ENCODE results near the gene MTHFD2. TPM values are rescaled to one million over a fixed set of nuclear protein-coding genes. Genes with fewer than 3 reads are reported as not detected.
A peak's percentile ranks its signal among the peaks of the same experiment; 100 is the strongest.

Gene MTHFD2
- total RNA-seq, 3 donors from 2014 or later (not counting 1 experiment from before 2014, with no cell fraction given): 28.7 to 41.1 (median 40.5) TPM

DNA sequence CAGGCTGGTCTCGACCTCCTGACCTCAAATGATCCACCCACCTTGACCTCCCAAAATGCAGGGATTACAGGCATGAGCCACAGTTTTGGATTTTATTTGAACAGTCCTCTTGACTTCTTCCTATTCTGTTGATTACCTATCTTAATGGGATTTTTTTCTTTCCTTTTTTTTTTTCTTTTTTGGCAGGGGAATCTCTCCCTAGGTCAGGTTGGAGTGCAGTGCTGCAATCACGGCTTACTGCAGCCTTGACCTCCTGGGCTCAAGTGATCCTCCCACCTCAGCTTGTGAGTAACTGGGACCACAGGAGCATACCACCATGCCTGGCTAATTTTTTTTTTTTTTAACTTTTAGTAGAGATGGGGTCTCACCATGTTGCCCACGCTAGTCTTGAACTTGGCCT is 2.8 kb downstream of the MTHFD2 start:
- Histone ChIP-seq H3K4me1 (ENCODE audit: control insufficient read depth, insufficient read depth, low read length) (peaks cover 33% of the 10 kb centered on the region), H3K27ac (ENCODE audit: low read length) (no peak overlapping the region), H3K4me3 (ENCODE audit: low read length) (no peak overlapping the region), H3K9me3 (ENCODE audit: control insufficient read depth, insufficient read depth, low read length) (no peaks in the 10 kb centered on the region), H3K27me3 (ENCODE audit: control insufficient read depth, insufficient read depth, low read length) (no peaks in the 10 kb centered on the region), H3K36me3 (ENCODE audit: control insufficient read depth, insufficient read depth, low read length) (no peaks in the 10 kb centered on the region)
- TF ChIP-seq, protein P1, sequence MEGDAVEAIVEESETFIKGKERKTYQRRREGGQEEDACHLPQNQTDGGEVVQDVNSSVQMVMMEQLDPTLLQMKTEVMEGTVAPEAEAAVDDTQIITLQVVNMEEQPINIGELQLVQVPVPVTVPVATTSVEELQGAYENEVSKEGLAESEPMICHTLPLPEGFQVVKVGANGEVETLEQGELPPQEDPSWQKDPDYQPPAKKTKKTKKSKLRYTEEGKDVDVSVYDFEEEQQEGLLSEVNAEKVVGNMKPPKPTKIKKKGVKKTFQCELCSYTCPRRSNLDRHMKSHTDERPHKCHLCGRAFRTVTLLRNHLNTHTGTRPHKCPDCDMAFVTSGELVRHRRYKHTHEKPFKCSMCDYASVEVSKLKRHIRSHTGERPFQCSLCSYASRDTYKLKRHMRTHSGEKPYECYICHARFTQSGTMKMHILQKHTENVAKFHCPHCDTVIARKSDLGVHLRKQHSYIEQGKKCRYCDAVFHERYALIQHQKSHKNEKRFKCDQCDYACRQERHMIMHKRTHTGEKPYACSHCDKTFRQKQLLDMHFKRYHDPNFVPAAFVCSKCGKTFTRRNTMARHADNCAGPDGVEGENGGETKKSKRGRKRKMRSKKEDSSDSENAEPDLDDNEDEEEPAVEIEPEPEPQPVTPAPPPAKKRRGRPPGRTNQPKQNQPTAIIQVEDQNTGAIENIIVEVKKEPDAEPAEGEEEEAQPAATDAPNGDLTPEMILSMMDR (IDR thresholded peaks at IDR 0.05): no peak
- ATAC-seq (no peak), DNase-seq (no peak)
- WGBS (ENCODE audit: insufficient coverage): 87% methylated on average over 3 of the region's 3 CpGs
- Mint-ChIP-seq H3K9me3 (no peaks in the 10 kb centered on the region), H3K4me3 (peak overlapping the region; percentile 63), H3K27ac (peak overlapping the region in 1 of 2 donors; percentile 98), H3K27me3 (ENCODE audit: low read depth in 2 of 2) (no peaks in the 10 kb centered on the region), H3K4me1 (peaks cover 49% of the 10 kb centered on the region in 2 donors), H3K36me3 (no peaks in the 10 kb centered on the region)
- intact Hi-C loops (cut with micrococcal nuclease): no loop called here

DNA sequence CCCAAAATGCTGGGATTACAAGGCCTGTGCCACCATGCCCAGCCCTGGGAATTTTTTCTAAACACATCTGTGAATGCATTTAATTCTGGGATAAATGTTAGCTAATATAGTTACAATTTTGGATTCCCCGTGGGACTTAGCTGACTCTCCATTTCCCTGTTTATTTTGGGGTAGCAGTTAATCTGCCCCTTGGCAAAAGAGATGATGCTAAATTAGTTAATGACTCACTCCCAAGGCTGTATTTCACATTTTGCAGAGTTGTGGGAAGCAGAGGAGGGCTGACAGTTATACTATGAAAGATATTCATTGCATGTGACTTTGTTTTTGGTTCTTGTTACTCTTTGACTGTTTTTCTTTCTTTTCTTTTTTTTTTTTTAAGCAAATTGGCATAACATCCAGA is 3.2 kb downstream of the MTHFD2 start:
- intact Hi-C loops (cut with micrococcal nuclease): no loop called here
- no peak overlapping the region for H3K4me3 ChIP-seq (ENCODE audit: low read length)
- peaks cover 37% of the 10 kb centered on the region for H3K4me1 ChIP-seq (ENCODE audit: control insufficient read depth, insufficient read depth, low read length)

DNA sequence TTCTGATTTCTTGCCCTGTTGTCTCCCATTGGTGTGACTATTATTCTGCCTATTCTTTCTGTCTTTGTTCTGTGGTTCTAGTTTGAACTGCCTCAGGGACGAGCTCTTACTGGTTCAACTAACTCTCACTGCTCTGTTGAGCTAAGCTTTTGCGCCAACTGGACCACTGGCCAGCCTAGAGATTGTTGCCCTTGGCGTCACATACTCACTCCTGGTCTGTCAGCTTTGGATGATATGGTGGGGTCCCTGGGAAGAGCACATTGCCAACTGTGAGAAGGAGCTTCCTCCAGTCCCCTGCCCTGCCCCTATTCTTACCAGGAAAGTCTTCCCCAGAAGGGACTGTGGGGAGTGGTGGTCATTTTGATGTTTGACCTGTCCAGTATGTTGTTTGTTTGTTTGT is 6.0 kb downstream of the MTHFD2 start:
- Mint-ChIP-seq H3K27me3 (ENCODE audit: low read depth in 2 of 2) (no peaks in the 10 kb centered on the region), H3K36me3 (no peaks in the 10 kb centered on the region), H3K27ac (peak overlapping the region; percentile 97), H3K4me3 (no peak overlapping the region), H3K9me3 (no peaks in the 10 kb centered on the region), H3K4me1 (peaks cover 54 to 56% of the 10 kb centered on the region in 2 donors)
- Histone ChIP-seq H3K36me3 (ENCODE audit: control insufficient read depth, insufficient read depth, low read length) (peaks cover 7% of the 10 kb centered on the region), H3K27ac (ENCODE audit: low read length) (no peak overlapping the region), H3K27me3 (ENCODE audit: control insufficient read depth, insufficient read depth, low read length) (no peaks in the 10 kb centered on the region), H3K4me3 (ENCODE audit: low read length) (no peak overlapping the region), H3K9me3 (ENCODE audit: control insufficient read depth, insufficient read depth, low read length) (no peaks in the 10 kb centered on the region), H3K4me1 (ENCODE audit: control insufficient read depth, insufficient read depth, low read length) (peaks cover 45% of the 10 kb centered on the region)
- no peak for ATAC-seq
- WGBS (ENCODE audit: insufficient coverage): 76% methylated on average over 3 of the region's 3 CpGs
- DNase-seq: no peak
- TF ChIP-seq, protein P1 (IDR thresholded peaks at IDR 0.05): no peak
- intact Hi-C loops (cut with micrococcal nuclease): no loop called here

More for the DNA sequence above, 3.2 kb downstream of the MTHFD2 start:
- H3K4me3 Mint-ChIP-seq: peak overlapping the region; percentile 63
- no peaks in the 10 kb centered on the region for H3K36me3 Mint-ChIP-seq
- Histone ChIP-seq H3K36me3 (ENCODE audit: control insufficient read depth, insufficient read depth, low read length) (no peaks in the 10 kb centered on the region), H3K27ac (ENCODE audit: low read length) (no peak overlapping the region), H3K9me3 (ENCODE audit: control insufficient read depth, insufficient read depth, low read length) (no peaks in the 10 kb centered on the region), H3K27me3 (ENCODE audit: control insufficient read depth, insufficient read depth, low read length) (no peaks in the 10 kb centered on the region)
- no peak for ATAC-seq
- 100% methylated on average over 1 of the region's 1 CpG for WGBS (ENCODE audit: insufficient coverage)
- H3K4me1 Mint-ChIP-seq: peaks cover 53% of the 10 kb centered on the region in 2 donors
- H3K9me3 Mint-ChIP-seq: no peaks in the 10 kb centered on the region
- TF ChIP-seq, protein P1 (IDR thresholded peaks at IDR 0.05): no peak
- no peak overlapping the region for H3K27ac Mint-ChIP-seq
- DNase-seq: no peak
- H3K27me3 Mint-ChIP-seq (ENCODE audit: low read depth in 2 of 2): no peaks in the 10 kb centered on the region

DNA sequence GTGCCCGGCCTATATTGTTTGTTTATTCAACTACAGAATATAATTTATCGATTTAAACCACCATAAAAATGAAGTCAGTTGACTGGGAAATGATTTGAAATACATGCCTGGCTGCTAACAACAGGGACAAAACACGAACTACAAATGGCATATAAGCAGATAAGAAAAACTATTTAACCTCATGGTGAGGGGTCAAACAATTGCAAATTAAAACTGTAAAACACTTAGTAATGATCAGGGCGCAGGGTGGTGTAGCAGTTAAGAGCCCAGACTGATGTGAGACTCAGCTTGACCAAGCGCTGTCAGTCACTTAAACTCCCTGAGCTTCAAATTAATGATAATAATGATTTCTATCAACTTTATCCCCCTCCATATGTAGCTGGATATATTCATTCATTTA is 6.7 kb downstream of the MTHFD2 start:
- TF ChIP-seq, protein P1 (IDR thresholded peaks at IDR 0.05): no peak
- Histone ChIP-seq H3K4me1 (ENCODE audit: control insufficient read depth, insufficient read depth, low read length) (peaks cover 38% of the 10 kb centered on the region), H3K4me3 (ENCODE audit: low read length) (no peak overlapping the region), H3K27me3 (ENCODE audit: control insufficient read depth, insufficient read depth, low read length) (no peaks in the 10 kb centered on the region), H3K9me3 (ENCODE audit: control insufficient read depth, insufficient read depth, low read length) (no peaks in the 10 kb centered on the region), H3K36me3 (ENCODE audit: control insufficient read depth, insufficient read depth, low read length) (peaks cover 14% of the 10 kb centered on the region), H3K27ac (ENCODE audit: low read length) (peak overlapping the region; percentile 87)
- DNase-seq (no peak), ATAC-seq (no peak)
- Mint-ChIP-seq H3K27ac (peak overlapping the region; percentile 97), H3K9me3 (no peaks in the 10 kb centered on the region), H3K4me3 (peak overlapping the region; percentile 57), H3K36me3 (no peaks in the 10 kb centered on the region), H3K4me1 (peaks cover 47 to 52% of the 10 kb centered on the region in 2 donors), H3K27me3 (ENCODE audit: low read depth in 2 of 2) (no peaks in the 10 kb centered on the region)
- intact Hi-C loops (cut with micrococcal nuclease): no loop called here
- WGBS (ENCODE audit: insufficient coverage): 80% methylated on average over 3 of the region's 5 CpGs

Data from natural killer cell (primary cell).